Measurements from ENCODE around the gene NME3.

DNA sequence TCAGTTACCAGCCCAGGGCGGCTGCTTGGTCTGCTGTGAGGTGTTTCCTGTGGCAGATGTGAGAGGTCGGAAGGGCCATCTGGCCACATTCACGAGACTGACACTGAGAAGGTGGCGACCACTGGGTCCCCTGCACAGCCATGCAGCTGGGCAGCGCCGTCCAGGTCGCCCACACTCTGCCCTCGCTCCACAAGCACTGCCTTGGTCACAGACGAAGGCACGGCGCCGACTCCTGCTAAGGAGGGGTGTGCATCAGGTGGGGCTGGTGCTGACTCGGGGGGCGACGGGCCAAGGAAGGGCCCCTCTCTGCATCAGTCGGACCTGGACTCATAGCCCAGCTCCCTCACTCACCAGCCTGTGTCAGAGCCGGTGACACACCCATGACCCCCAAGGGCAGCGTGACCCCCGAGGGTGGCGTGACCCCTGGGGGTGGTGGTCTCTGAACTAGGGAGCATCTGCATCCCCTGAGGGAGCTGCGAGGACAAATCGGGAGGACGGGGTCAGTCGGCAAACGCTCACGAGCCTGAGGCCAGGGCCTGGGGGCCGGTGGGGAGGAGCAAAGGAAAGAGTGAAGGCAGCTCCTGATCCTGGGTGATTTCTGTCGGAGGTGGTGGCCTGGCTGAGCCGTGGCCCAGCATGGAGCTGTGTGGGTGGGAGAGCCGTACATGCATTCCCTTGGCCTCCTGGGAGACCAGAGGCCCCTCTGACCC lies 30.4 kb downstream of the NME3 start:
- no peak for TF ChIP-seq EZH2 (IDR thresholded peaks at IDR 0.05; ENCODE audit: low read length, unreplicated experiment)
- TF ChIP-seq, protein P1, sequence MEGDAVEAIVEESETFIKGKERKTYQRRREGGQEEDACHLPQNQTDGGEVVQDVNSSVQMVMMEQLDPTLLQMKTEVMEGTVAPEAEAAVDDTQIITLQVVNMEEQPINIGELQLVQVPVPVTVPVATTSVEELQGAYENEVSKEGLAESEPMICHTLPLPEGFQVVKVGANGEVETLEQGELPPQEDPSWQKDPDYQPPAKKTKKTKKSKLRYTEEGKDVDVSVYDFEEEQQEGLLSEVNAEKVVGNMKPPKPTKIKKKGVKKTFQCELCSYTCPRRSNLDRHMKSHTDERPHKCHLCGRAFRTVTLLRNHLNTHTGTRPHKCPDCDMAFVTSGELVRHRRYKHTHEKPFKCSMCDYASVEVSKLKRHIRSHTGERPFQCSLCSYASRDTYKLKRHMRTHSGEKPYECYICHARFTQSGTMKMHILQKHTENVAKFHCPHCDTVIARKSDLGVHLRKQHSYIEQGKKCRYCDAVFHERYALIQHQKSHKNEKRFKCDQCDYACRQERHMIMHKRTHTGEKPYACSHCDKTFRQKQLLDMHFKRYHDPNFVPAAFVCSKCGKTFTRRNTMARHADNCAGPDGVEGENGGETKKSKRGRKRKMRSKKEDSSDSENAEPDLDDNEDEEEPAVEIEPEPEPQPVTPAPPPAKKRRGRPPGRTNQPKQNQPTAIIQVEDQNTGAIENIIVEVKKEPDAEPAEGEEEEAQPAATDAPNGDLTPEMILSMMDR (conservative IDR thresholded peaks at IDR 0.05; ENCODE audit: low read depth, low read length): no peak
